GM12878 (cell line): ENCODE data around the gene COL18A1. TPM values are rescaled to one million over a fixed set of nuclear protein-coding genes. Genes with fewer than 3 reads are reported as not detected.

Experiments used
- ATAC-seq: fragments of 200-7000 bp; cut with Tn5 transposase; 3 replicates; pipeline ENCODE4 v1.9.1; 2020; ENCODE audit warnings: mild to moderate bottlenecking, moderate library complexity
- BruUV-seq: library from RNA; stranded (reverse); fragments of 400-500 nt; replicated peaks from 2 replicates; lab custom pipeline; 2021; lab: Mats Ljungman, UMichigan
- CTCF ChIA-PET: fragments of 300-600 bp; sonication (Branson Sonifier 250); formaldehyde crosslinking; extraction: SDS; loops from one replicate; lab custom pipeline; 2021; ENCODE audit warnings: inconsistent platforms; lab: Yijun Ruan, JAX
- POLR2A ChIA-PET: fragments of 350-600 bp; formaldehyde crosslinking; extraction: SDS; loops from one replicate; lab custom pipeline; 2021; ENCODE audit warnings: inconsistent platforms; lab: Charles Lee
- RAD21 ChIA-PET: fragments of 300-600 bp; sonication (Branson Sonifier 250); formaldehyde crosslinking; loops from one replicate; lab custom pipeline; 2023; ENCODE audit warnings: antibody characterized with exemption; ENCODE audit not compliant: unreplicated experiment; lab: Charles Lee
- SMC1A ChIA-PET: fragments of 300-600 bp; sonication (Branson Sonifier 250); formaldehyde crosslinking; loops from one replicate; lab custom pipeline; 2023; ENCODE audit not compliant: unreplicated experiment, uncharacterized antibody; lab: Charles Lee
- DNase-seq: peaks from one replicate; pipeline ENCODE4 v3.0.0-alpha.2; 2011; ENCODE audit warnings: low read depth, low spot score
- FAIRE-seq: peaks from 3 replicates; lab custom pipeline; 2011; peaks lifted over from hg19 to GRCh38; lab: Jason Lieb, UNC
- H2AFZ ChIP-seq: 2 replicates; pipeline ENCODE4 v1.6.0; 2011; ENCODE audit warnings: low read depth, low read length, control low read depth; ENCODE audit not compliant: control insufficient read depth
- H3K27ac ChIP-seq: 2 replicates; pipeline ENCODE4 v1.5.1; 2011; ENCODE audit warnings: control low read depth; ENCODE audit not compliant: control insufficient read depth, insufficient read depth
- H3K27me3 ChIP-seq, 2 experiments: replicated peaks in 1 of 2; 2 replicates each; pipeline versions ENCODE4 v1.6.0 to v1.6.1; 2011; ENCODE audit warnings: low read length in 1 of 2; ENCODE audit not compliant: control insufficient read depth in 2 of 2, insufficient read depth in 2 of 2
- H3K36me3 ChIP-seq, 2 experiments: 2 replicates each; pipeline ENCODE4 v1.5.1; 2011; ENCODE audit warnings: low read length in 1 of 2; ENCODE audit not compliant: control insufficient read depth in 2 of 2, insufficient read depth in 2 of 2
- H3K4me1 ChIP-seq: 2 replicates; pipeline ENCODE4 v1.6.1; 2011; ENCODE audit warnings: mild to moderate bottlenecking, low read length, moderate library complexity, mixed read lengths; ENCODE audit not compliant: control insufficient read depth, insufficient read depth
- H3K4me2 ChIP-seq: 2 replicates; pipeline ENCODE4 v1.6.0; 2011; ENCODE audit warnings: control low read depth; ENCODE audit not compliant: control insufficient read depth, insufficient read depth
- H3K4me3 ChIP-seq: fragments of 200-600 bp; sonication (generic); 2 replicates; pipeline ENCODE4 v1.5.1; 2016
- H3K79me2 ChIP-seq: 2 replicates; pipeline ENCODE4 v1.6.0; 2011; ENCODE audit warnings: low read length; ENCODE audit not compliant: control insufficient read depth, insufficient read depth
- H3K9ac ChIP-seq: 2 replicates; pipeline ENCODE4 v1.8.0; 2011; ENCODE audit warnings: low read length, control low read depth, mixed read lengths; ENCODE audit not compliant: control insufficient read depth, insufficient read depth
- H3K9me3 ChIP-seq: replicated peaks from 3 replicates; pipeline ENCODE4 v1.5.1; 2011; ENCODE audit warnings: mild to moderate bottlenecking, low read length; ENCODE audit not compliant: control insufficient read depth, insufficient read depth
- H4K20me1 ChIP-seq: 2 replicates; pipeline ENCODE4 v1.6.0; 2011; ENCODE audit not compliant: control insufficient read depth, insufficient read depth
- BCLAF1 ChIP-seq: fragments of 450-650 bp; IDR thresholded peaks from 2 replicates; pipeline ENCODE4 v1.6.1; 2017; ENCODE audit warnings: antibody characterized with exemption, mild to moderate bottlenecking, moderate library complexity
- HCFC1 ChIP-seq: fragments of 150-350 bp; IDR thresholded peaks from 2 replicates; pipeline ENCODE4 v1.6.1; 2014; ENCODE audit warnings: low read length
- POLR2AphosphoS2 ChIP-seq: IDR thresholded peaks from 2 replicates; pipeline ENCODE4 v1.6.1; 2011; ENCODE audit warnings: low read depth, mild to moderate bottlenecking, low read length, improper control_type of control experiment, moderate library complexity
- RCOR1 ChIP-seq: conservative IDR thresholded peaks from 2 replicates; pipeline ENCODE4 v1.6.1; 2012; ENCODE audit warnings: low read depth, low read length, improper control_type of control experiment
- SUZ12 ChIP-seq: fragments of 200-600 bp; sonication (generic); IDR thresholded peaks from one replicate; pipeline ENCODE4 v1.6.1; 2018; ENCODE audit warnings: antibody characterized with exemption, mild to moderate bottlenecking; ENCODE audit not compliant: unreplicated experiment
- WGBS: methylation state at CpG from one replicate; pipeline ENCODE4 v1.1.6; 2016; ENCODE audit warnings: low lambda C conversion rate; ENCODE audit not compliant: insufficient replicate concordance, insufficient coverage; ENCODE audit errors: missing lambda C conversion rate; 5-methylcytosine and 5-hydroxymethylcytosine counted together
- in situ Hi-C: fragments of 300-500 bp; cut with MboI; formaldehyde crosslinking; loops from 9 replicates; pipeline ENCODE4 v1.14.3; 2018; ENCODE audit warnings: mixed read lengths
- intact Hi-C: fragments of 100-400 bp; cut with micrococcal nuclease; formaldehyde crosslinking; loops from one replicate; pipeline ENCODE4 v1.14.2; 2022; ENCODE audit not compliant: unreplicated experiment
- polyA plus RNA-seq, 11 experiments: library from polyadenylated mRNA; depleted of rRNA in 4 of 11; unstranded in 6 of 11; stranded (reverse) in 5 of 11; fragments of >200 nt; fragmentation: Nextera tagmentation in 4 of 11; fragmentation: Illumina TruSeq in 1 of 11; extraction: Ambion mirVana in 4 of 11; extraction: Trizol in 1 of 11; gene quantifications; 1 replicate in 1 of 11; 2 replicates in 10 of 11; pipeline versions ENCODE4 v1.2.1 to v1.2.3, GENCODE V29; 2011 to 2016; ENCODE audit warnings: inconsistent platforms in 2 of 11, missing spikeins in 2 of 11, low read depth in 1 of 11
- total RNA-seq, 4 experiments: library from RNA; depleted of rRNA in 3 of 4; stranded (reverse); fragments of >200 nt in 3 of 4; fragmentation: Illumina TruSeq in 1 of 4; extraction: Trizol in 1 of 4; gene quantifications; 2 replicates each; pipeline versions ENCODE4 v1.2.1 to v1.2.3, GENCODE V29; 2013 to 2021

Gene COL18A1
- total and polyA plus RNA-seq, 10 of the 15 experiments (the other 5 are each of a cell fraction or from before 2014, with no cell fraction given), result under 0.01 to 0.49 (median 0.09) TPM; not detected in 3

GRCh38 chr21:45558044-45558721 is 153.2 kb downstream of the COL18A1 start:
- POLR2A ChIA-PET, result no interaction called here

More at GRCh38 chr21:45558044-45558721, 153.2 kb downstream of the COL18A1 start:
- Histone ChIP-seq H3K79me2 (peaks cover 2% of the 10 kb centered on the region), H3K4me1 (peaks cover 3% of the 10 kb centered on the region; the same call in 1 of the 2 replicates), H3K9ac (no peak overlapping the region), H3K27ac (no peak overlapping the region), H3K4me2 (no peak overlapping the region), H3K36me3 (no peaks in the 10 kb centered on the region), H3K27me3 (no peaks in the 10 kb centered on the region; a peak in 1 of 4 replicates), H4K20me1 (no peaks in the 10 kb centered on the region), H3K9me3 (no peaks in the 10 kb centered on the region), H2AFZ (no peak overlapping the region), H3K4me3 (no peak overlapping the region)
- TF ChIP-seq HCFC1 (no peak), POLR2AphosphoS2 (no peak), BCLAF1 (no peak), RCOR1 (no peak), SUZ12 (no peak)
- ATAC-seq (no peak), DNase-seq (no peak), FAIRE-seq (no peak)
- BruUV-seq, result no TSS peak
- CTCF ChIA-PET, result interaction anchor here (1.6 to 3.1 kb wide), 4 partner anchors 18 to 261 kb away, joined by 4 to 82 read pairs (median 42); no protein-coding TSS in a partner anchor
- SMC1A ChIA-PET, result interaction anchor here (0.6 to 2.7 kb wide), 3 partner anchors 36 to 262 kb away, joined by 3 to 46 read pairs (median 38); no protein-coding TSS in a partner anchor
- RAD21 ChIA-PET, result interaction anchor here (0.8 to 3.1 kb wide), 2 partner anchors 38 to 267 kb away, joined by 3 to 37 read pairs; no protein-coding TSS in a partner anchor
- in situ Hi-C loops (loop anchor here (5.0 kb wide), 2 partner anchors 39 to 259 kb away; no protein-coding TSS in a partner anchor), intact Hi-C loops (no loop called here)
- 61% methylated on average over 26 of the region's 26 CpGs for WGBS
